Astrocyte of the cerebellum (primary cell): ENCODE measurements around the gene ZFY.

Source experiments
- DNase-seq: peaks from one replicate; pipeline ENCODE4 v3.0.0-alpha.2; 2011; ENCODE audit warnings: low read depth
- H3K4me3 ChIP-seq: 2 replicates; pipeline ENCODE4 v1.5.1; 2011; ENCODE audit warnings: mild to moderate bottlenecking, low read depth, low read length, moderate library complexity
- CTCF ChIP-seq: IDR thresholded peaks from 2 replicates; pipeline ENCODE4 v1.5.1; 2012; ENCODE audit warnings: low read length, low read depth, moderate library complexity, mild to moderate bottlenecking; ENCODE audit errors: missing control alignments
- in situ Hi-C: cut with HindIII; loops from 2 replicates; pipeline ENCODE4 v1.10.0; 2017; ENCODE audit warnings: low sequenced_read_pairs

ZFY gene

GRCh38 chrY:2949590-2950252, 14.5 kb downstream of the ZFY start:
- in situ Hi-C loops, result no loop called here
- no peak for TF ChIP-seq CTCF
- DNase-seq, result no peak
- H3K4me3 ChIP-seq, result no peak overlapping the region

GRCh38 chrY:2950655-2951054, 15.5 kb downstream of the ZFY start:
- in situ Hi-C loops, result no loop called here
- TF ChIP-seq CTCF, result no peak
- no peak for DNase-seq
- H3K4me3 ChIP-seq, result no peak overlapping the region

GRCh38 chrY:2952912-2953311, 17.7 kb downstream of the ZFY start:
- in situ Hi-C loops, result no loop called here
- no peak for TF ChIP-seq CTCF
- no peak overlapping the region for H3K4me3 ChIP-seq
- no peak for DNase-seq

- no peak for TF ChIP-seq CTCF
- H3K4me3 ChIP-seq, result no peak overlapping the region
Measured at GRCh38 chrY:2954735-2955134, 19.6 kb downstream of the ZFY start.

GRCh38 chrY:2955561-2955960, 20.4 kb downstream of the ZFY start:
- no peak overlapping the region for H3K4me3 ChIP-seq
- in situ Hi-C loops, result no loop called here
- no peak for DNase-seq
- TF ChIP-seq CTCF, result no peak

More at GRCh38 chrY:2954735-2955134, 19.6 kb downstream of the ZFY start:
- DNase-seq, result no peak
- in situ Hi-C loops, result no loop called here

GRCh38 chrY:2962061-2962460, 26.9 kb downstream of the ZFY start:
- no peak for DNase-seq
- no peak for TF ChIP-seq CTCF
- in situ Hi-C loops, result no loop called here
- no peak overlapping the region for H3K4me3 ChIP-seq
